Activated CD8-positive, alpha-beta T cell treated with anti-CD3 and anti-CD28 coated beads for 36 hours (primary cell): ENCODE results near the gene MIS18A. TPM values are rescaled to one million over a fixed set of nuclear protein-coding genes. Genes with fewer than 3 reads are reported as not detected.
A peak's percentile ranks its signal among the peaks of the same experiment; 100 is the strongest.
"Not testable (repeated sequence)": the region's sequence is repeated elsewhere in the genome, so short reads cannot be mapped to it uniquely, and the experiment has no call there.

Experiments used
- ATAC-seq: fragments of 200-7000 bp; cut with Tn5 transposase; one replicate; pipeline ENCODE4 v1.10.0; 2021; ENCODE audit warnings: mild to moderate bottlenecking, moderate library complexity
- CTCF ChIA-PET: fragments of 350-600 bp; sonication (Branson Sonifier 250); formaldehyde crosslinking; loops from one replicate; lab custom pipeline; 2021; ENCODE audit warnings: antibody characterized with exemption; lab: Charles Lee
- POLR2A ChIA-PET: fragments of 350-600 bp; sonication (Branson Sonifier 250); formaldehyde crosslinking; loops from one replicate; lab custom pipeline; 2021; ENCODE audit warnings: antibody characterized with exemption; lab: Charles Lee
- DNase-seq: peaks from one replicate; pipeline ENCODE4 v3.0.0-alpha.2; 2020
- H3K27ac Mint-ChIP-seq: one replicate; pipeline ENCODE4 v1.8.0; 2021; ENCODE audit warnings: mild to moderate bottlenecking, mixed read lengths
- H3K27me3 Mint-ChIP-seq: one replicate; pipeline ENCODE4 v1.8.0; 2021; ENCODE audit warnings: mixed read lengths
- H3K36me3 Mint-ChIP-seq: one replicate; pipeline ENCODE4 v1.8.0; 2021; ENCODE audit warnings: low read depth, mixed read lengths
- H3K4me1 Mint-ChIP-seq: one replicate; pipeline ENCODE4 v1.8.0; 2021; ENCODE audit warnings: low read depth, mixed read lengths
- H3K4me3 Mint-ChIP-seq: one replicate; pipeline ENCODE4 v1.8.0; 2021; ENCODE audit warnings: mild to moderate bottlenecking, moderate library complexity, mixed read lengths
- H3K9me3 Mint-ChIP-seq: one replicate; pipeline ENCODE4 v1.8.0; 2021; ENCODE audit warnings: mixed read lengths
- intact Hi-C: fragments of 100-400 bp; cut with micrococcal nuclease; formaldehyde crosslinking; loops from one replicate; pipeline ENCODE4 v1.10.0; 2022
- total RNA-seq, 2 experiments: library from RNA; stranded (reverse); gene quantifications; one replicate each; pipeline ENCODE4 v1.2.3, GENCODE V29; 2021
- TF ChIP-seq, protein P1 (sequence below): fragments of 200-600 bp; IDR thresholded peaks from one replicate; pipeline ENCODE4 v1.8.0; 2022; ENCODE audit warnings: antibody characterized with exemption, mild to moderate bottlenecking

MIS18A gene
- total RNA-seq, 2 experiments from 2014 or later: 34.6 to 35.1 TPM

DNA sequence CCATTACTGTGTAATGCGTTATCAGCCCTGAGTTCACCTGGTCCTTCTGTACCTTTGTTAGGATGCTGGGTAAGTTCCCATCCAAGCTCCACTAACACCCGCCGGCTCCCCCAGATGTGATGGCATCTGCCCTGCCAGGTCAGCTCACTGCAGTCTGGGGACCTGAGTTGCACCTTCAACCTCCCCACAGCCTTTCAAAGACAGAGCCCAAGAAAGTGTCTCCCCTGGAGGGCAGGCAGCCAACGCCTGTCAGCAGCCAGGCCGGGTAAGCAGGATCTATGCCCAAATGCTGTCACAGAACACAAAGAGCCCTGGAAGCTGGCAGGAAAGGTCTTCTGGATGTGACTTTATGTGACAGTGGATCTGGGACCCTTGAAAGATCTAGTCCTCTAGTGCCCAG is 33.5 kb upstream of the MIS18A start:
- DNase-seq (no peak), ATAC-seq (no peak)
- intact Hi-C loops: no loop called here
- ChIA-PET CTCF (no interaction called here), POLR2A (no interaction called here)
- Mint-ChIP-seq H3K36me3 (peaks cover 43% of the 10 kb centered on the region), H3K27me3 (no peaks in the 10 kb centered on the region), H3K4me3 (no peak overlapping the region), H3K27ac (no peak overlapping the region), H3K9me3 (no peaks in the 10 kb centered on the region), H3K4me1 (peaks cover 13% of the 10 kb centered on the region)
- TF ChIP-seq, protein P1, sequence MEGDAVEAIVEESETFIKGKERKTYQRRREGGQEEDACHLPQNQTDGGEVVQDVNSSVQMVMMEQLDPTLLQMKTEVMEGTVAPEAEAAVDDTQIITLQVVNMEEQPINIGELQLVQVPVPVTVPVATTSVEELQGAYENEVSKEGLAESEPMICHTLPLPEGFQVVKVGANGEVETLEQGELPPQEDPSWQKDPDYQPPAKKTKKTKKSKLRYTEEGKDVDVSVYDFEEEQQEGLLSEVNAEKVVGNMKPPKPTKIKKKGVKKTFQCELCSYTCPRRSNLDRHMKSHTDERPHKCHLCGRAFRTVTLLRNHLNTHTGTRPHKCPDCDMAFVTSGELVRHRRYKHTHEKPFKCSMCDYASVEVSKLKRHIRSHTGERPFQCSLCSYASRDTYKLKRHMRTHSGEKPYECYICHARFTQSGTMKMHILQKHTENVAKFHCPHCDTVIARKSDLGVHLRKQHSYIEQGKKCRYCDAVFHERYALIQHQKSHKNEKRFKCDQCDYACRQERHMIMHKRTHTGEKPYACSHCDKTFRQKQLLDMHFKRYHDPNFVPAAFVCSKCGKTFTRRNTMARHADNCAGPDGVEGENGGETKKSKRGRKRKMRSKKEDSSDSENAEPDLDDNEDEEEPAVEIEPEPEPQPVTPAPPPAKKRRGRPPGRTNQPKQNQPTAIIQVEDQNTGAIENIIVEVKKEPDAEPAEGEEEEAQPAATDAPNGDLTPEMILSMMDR: no peak

DNA sequence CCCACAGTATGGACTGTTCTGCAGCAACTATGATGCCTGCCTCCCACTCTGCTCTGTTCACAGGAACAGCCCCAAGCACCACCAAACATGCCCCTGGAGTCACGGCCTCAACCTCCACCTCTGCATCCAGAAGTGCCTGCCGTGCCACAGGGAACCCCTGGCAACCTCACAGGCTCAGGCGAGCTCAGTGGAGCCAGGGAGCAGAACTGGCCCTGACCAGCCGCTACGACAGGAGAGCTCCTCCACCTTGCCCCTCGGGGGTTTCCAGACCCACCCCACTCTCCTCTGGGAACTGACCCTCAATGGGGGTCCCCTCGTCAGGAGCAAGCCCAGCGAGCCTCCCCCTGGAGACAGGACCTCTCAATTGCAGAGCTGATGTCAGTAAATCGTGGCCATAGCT is 32.8 kb upstream of the MIS18A start:
- peak overlapping the region; percentile 15 for H3K27ac Mint-ChIP-seq
- POLR2A ChIA-PET: interaction anchor here (0.6 kb wide), 1 partner anchor 17 kb away, joined by 3 read pairs; no protein-coding TSS in a partner anchor
- intact Hi-C loops: no loop called here
- H3K36me3 Mint-ChIP-seq: peaks cover 43% of the 10 kb centered on the region
- H3K27me3 Mint-ChIP-seq: no peaks in the 10 kb centered on the region
- no peaks in the 10 kb centered on the region for H3K9me3 Mint-ChIP-seq
- peaks cover 13% of the 10 kb centered on the region for H3K4me1 Mint-ChIP-seq
- ATAC-seq: no peak
- TF ChIP-seq, protein P1: no peak
- no peak for DNase-seq
- H3K4me3 Mint-ChIP-seq: no peak overlapping the region
- CTCF ChIA-PET: no interaction called here

DNA sequence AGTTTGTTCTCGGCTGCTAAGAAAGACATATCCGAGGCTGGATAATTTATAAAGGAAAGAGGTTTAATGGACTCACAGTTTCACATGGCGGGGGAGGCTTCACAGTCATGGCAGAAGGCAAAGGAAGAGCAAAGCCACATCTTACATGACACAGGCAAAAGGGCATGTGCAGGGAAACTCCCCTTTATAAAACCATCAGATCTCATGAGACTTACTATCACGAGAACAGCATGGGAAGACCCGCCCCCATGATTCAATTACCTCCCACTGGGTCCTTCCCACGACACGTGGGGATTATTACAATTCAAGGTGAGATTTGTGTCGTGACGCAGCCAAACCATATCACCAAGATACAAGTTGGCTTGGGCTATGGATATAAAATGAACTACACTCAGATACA is 32.1 kb upstream of the MIS18A start:
- CTCF ChIA-PET, intact Hi-C loops, POLR2A ChIA-PET, H3K27me3 Mint-ChIP-seq, H3K4me3 Mint-ChIP-seq, H3K9me3 Mint-ChIP-seq: not testable (repeated sequence)
- H3K36me3 Mint-ChIP-seq: peaks cover 38% of the 10 kb centered on the region
- ATAC-seq (peak; percentile 67), DNase-seq (peak; percentile 42)
- peaks cover 13% of the 10 kb centered on the region for H3K4me1 Mint-ChIP-seq
- peak overlapping the region; percentile 32 for H3K27ac Mint-ChIP-seq

DNA sequence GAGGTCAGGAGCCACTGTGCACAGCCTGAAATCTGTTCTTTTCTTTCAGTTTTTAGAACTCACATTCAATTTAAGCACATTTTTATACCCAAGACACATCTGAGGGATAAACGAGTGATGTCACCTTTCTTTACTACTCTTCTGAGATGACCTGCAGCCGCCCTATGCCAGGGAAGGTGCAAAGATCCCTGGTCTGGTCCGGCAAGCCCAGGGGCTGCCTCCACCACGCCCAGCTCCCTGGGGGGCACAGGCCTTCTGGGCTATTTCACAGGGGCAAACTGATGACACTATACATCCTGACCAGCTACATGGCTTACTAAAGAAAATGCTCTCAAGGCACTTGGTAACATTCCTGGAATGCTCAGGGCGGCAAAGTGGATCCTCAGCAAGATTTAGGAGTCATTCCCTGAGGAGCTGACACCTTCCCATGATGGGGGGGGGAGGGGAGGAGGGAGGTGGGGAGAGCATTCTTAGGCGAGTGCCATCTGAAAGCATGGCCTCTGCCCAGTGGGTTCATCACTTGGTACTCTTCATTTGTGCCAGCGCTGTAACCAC is 31.1 kb upstream of the MIS18A start:
- H3K4me3 Mint-ChIP-seq: no peak overlapping the region
- H3K27me3 Mint-ChIP-seq: no peaks in the 10 kb centered on the region
- H3K4me1 Mint-ChIP-seq: peaks cover 13% of the 10 kb centered on the region
- intact Hi-C loops: no loop called here
- POLR2A ChIA-PET: no interaction called here
- H3K27ac Mint-ChIP-seq: no peak overlapping the region
- DNase-seq: no peak
- ATAC-seq: no peak
- H3K9me3 Mint-ChIP-seq: no peaks in the 10 kb centered on the region
- H3K36me3 Mint-ChIP-seq: peaks cover 38% of the 10 kb centered on the region
- CTCF ChIA-PET: interaction anchor here (1.1 kb wide), 1 partner anchor 291 kb away, joined by 3 read pairs; no protein-coding TSS in a partner anchor
- TF ChIP-seq, protein P1: no peak

DNA sequence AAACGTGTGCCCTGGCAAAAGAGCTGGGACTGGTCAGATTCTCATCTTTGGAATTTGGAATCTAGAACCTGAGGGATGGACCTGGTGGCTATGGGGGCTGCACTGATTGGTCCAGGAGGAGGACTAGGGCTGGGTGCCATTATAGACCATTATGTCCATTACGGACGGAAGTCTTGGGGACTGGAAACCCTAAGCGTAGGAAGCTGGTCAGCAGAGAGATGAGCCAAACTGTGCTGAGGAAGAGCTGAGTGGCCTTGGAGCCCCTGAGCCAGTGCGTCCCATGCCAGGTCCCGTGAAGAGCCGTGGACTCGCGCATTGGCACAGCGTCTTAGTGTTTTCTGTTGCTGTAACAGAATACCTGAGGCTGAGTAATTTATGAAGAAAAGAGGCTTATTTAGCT is 29.8 kb upstream of the MIS18A start:
- POLR2A ChIA-PET: no interaction called here
- DNase-seq: no peak
- Mint-ChIP-seq H3K27ac (no peak overlapping the region), H3K4me3 (no peak overlapping the region), H3K27me3 (no peaks in the 10 kb centered on the region), H3K4me1 (peaks cover 13% of the 10 kb centered on the region), H3K9me3 (no peaks in the 10 kb centered on the region), H3K36me3 (peaks cover 37% of the 10 kb centered on the region)
- intact Hi-C loops: no loop called here
- no peak for ATAC-seq
- CTCF ChIA-PET: no interaction called here
- TF ChIP-seq, protein P1: no peak
